Measurements from ENCODE around the gene TFPT. TPM values are rescaled to one million over a fixed set of nuclear protein-coding genes. Genes with fewer than 3 reads are reported as not detected.

Gene TFPT, protein sequence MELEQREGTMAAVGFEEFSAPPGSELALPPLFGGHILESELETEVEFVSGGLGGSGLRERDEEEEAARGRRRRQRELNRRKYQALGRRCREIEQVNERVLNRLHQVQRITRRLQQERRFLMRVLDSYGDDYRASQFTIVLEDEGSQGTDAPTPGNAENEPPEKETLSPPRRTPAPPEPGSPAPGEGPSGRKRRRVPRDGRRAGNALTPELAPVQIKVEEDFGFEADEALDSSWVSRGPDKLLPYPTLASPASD
- 22.1 and 39.6 TPM in 2 replicates for total RNA-seq

DNA sequence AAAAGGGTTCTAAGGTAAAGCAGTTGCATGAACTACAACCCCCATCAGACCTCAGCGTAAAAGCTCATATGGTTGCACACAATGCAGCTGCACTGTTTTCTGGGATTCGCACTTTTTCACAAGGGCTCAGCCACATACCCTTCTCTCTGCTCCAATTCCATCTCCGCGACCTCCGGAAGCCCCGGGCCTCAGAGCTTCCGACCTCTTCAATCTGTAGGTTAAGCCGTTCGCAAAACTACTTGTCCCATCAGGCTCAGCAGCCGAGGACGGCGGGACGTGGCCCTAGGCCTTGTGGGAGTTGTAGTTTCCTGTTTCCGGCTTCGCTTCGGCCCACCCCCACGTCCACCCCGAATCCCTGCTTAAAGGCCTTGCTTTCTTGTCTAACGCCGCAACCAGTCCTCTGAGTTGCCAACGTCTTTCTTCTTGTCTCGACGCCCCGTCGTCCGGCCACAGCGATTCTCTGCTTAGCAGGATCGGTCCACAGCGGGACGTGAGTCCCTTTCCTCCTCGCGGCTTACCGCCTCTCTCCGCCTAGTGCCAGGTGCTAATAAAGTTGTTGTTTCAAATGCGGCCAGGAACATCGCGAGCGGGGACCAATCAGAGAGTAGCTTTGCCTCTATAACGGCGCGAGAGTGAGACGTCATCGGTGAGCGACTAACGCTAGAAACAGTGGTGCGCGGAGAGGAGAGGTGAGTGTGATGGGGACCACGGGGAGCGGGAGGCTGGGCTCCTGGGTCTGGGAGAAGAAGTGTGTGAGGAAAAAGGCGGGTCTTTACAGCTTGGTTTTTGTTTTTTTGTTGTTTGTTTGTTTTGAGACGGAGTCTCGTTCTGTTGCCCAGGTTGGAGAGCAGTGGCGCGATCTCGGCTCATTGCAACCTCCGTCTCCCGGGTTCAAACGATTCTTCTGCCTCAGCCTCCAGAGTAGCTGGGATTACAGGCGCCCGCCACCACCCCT lies at the start of gene TFPT, which contains the start of gene PRPF31:
Gene TFPT (minus strand): TSS at position 549 of the 955 bp plus-strand sequence. CDS start 388 bp downstream, at position 161.
Gene PRPF31 (plus strand): TSS at position 646 of the 955 bp plus-strand sequence. CDS start 2,525 bp downstream, outside the sequence.
- TF ChIP-seq, protein P1, sequence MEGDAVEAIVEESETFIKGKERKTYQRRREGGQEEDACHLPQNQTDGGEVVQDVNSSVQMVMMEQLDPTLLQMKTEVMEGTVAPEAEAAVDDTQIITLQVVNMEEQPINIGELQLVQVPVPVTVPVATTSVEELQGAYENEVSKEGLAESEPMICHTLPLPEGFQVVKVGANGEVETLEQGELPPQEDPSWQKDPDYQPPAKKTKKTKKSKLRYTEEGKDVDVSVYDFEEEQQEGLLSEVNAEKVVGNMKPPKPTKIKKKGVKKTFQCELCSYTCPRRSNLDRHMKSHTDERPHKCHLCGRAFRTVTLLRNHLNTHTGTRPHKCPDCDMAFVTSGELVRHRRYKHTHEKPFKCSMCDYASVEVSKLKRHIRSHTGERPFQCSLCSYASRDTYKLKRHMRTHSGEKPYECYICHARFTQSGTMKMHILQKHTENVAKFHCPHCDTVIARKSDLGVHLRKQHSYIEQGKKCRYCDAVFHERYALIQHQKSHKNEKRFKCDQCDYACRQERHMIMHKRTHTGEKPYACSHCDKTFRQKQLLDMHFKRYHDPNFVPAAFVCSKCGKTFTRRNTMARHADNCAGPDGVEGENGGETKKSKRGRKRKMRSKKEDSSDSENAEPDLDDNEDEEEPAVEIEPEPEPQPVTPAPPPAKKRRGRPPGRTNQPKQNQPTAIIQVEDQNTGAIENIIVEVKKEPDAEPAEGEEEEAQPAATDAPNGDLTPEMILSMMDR (conservative IDR thresholded peaks at IDR 0.05; ENCODE audit: low read depth, low read length), result no peak
- peak; percentile 89 for DNase-seq (ENCODE audit: low read depth)
- H3K4me3 ChIP-seq (ENCODE audit: low read depth, low read length), result peak within 1 kb of the TSS; percentile 62

DNA sequence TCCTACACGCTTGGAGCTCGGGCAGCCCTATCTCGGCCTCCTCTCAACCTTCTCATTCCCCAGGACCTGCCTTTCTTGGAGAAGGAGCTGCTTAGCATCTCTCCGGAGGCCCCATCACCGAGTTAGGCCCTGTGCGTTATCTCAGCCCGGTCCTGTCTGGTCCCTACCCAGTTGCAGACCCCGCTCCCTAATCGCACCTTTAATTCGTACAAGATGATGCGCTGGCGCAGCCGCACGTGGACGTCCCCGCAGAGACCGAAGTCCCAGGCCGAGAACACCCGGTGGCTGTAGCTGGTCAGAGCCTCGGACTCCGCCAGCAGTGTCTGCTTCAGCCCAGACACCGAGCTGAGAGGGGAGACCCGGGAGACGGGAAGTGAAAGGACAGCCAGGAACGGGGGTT lies 49.8 kb upstream of the TFPT start:
- DNase-seq (ENCODE audit: low read depth), result no peak
- TF ChIP-seq, protein P1 (conservative IDR thresholded peaks at IDR 0.05; ENCODE audit: low read depth, low read length), result no peak
- no peak overlapping the region for H3K4me3 ChIP-seq (ENCODE audit: low read depth, low read length)

DNA sequence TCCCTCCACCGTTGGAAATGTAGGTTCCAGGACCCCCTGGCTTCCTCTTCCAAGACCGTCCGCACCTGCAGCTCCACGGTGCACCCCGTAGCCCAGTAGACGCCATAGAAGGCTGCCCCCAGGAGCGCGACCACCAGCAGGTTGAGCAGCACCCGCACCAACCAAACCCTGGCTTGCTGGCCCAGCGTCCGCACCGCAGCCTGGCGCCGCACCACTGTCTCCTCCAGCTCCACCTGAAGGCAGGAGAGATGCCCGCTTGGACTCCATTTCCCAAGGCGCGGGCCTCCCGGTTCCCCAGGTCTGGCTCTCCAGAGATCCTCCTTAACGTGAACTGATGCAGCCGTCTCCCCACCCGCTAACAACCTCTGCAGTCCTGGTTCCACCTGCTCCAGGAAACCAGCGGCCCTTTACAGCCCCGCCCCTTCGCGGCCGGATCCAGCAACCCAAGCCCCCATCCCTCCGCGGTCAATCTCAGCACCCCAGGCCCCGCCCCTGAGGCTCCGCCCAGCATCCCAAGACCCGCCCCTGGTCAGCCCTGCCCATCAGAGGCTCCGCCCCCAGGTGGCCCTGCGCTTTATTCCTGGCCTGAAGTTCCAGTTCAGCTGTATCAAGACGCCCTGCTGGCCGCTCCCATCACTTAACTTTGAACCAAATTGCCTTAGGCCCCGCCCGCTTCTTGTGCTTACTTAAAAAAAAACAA lies 49.1 kb upstream of the TFPT start:
- no peak overlapping the region for H3K4me3 ChIP-seq (ENCODE audit: low read depth, low read length)
- DNase-seq (ENCODE audit: low read depth), result no peak
- TF ChIP-seq, protein P1 (conservative IDR thresholded peaks at IDR 0.05; ENCODE audit: low read depth, low read length), result no peak

DNA sequence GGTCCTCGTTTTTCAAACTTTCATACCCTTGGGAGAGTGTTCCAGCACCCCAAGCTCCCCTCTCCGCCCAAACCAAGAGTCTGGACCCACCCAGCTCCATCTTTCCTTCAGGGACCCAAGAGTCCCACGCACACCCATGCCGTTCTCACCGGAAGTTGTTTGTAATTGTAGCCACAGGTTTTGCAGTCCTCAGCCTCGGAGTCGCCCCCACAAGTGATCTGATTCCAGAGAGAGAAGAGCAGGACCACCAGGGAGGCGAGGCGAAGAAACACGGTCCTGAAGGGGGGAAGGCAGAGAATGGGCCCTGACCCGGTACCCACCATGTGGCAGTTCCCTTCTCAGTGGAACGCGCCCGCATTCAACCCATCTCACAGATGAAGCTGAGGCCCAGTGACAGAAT lies 47.4 kb upstream of the TFPT start:
- no peak for DNase-seq (ENCODE audit: low read depth)
- TF ChIP-seq, protein P1 (conservative IDR thresholded peaks at IDR 0.05; ENCODE audit: low read depth, low read length), result no peak
- H3K4me3 ChIP-seq (ENCODE audit: low read depth, low read length), result peak overlapping the region; percentile 62

DNA sequence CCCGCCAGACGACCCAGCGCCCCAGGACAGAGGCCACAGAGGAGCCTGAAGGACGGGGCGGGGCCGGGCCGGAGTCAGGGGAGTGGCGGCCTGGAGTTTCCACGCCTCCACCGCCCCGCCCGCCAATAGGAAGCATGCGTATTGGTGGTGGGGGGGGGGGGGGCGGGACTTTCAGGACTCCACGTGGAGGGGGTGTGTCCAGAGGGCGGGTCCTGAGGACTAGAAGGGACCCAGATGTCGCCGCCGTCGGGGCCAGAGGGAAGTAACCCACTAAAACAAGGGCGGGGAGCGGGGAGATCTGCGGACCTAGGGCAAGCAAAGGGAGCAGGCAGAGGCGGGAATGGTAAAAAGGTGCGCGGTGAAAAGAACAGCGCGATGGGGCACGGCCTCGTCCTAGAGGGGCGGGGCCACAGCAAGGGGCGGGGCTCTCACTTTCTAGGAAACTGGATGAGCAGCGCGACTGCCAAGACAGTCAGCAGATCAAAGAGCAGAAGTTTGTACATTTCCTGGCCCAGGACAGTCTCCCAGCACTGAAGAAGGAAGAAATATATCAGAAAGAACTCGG lies 46.9 kb upstream of the TFPT start:
- H3K4me3 ChIP-seq (ENCODE audit: low read depth, low read length), result peak overlapping the region; percentile 62
- DNase-seq (ENCODE audit: low read depth), result no peak
- TF ChIP-seq, protein P1 (conservative IDR thresholded peaks at IDR 0.05; ENCODE audit: low read depth, low read length), result no peak

DNA sequence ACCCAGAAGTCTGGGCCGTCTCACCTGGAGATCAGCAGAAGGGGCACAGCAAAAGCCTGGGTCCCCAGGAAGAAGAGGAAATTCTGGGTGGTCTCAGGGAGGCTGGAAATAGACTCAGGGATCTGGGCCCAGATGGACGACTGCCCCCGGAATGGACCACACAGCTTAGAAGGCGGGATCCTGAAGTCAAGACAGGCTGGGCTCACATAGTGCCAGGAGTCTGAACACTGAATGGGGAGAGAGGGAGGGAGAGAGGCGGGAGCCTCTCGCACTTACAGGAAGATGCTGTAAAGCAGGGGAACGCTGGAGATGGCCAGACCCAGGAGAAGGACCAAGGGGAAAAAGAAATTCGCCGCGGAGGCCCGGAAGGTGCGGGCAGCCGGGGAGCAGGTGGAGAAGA lies 45.4 kb upstream of the TFPT start:
- TF ChIP-seq, protein P1 (conservative IDR thresholded peaks at IDR 0.05; ENCODE audit: low read depth, low read length), result no peak
- DNase-seq (ENCODE audit: low read depth), result no peak
- peak overlapping the region; percentile 85 for H3K4me3 ChIP-seq (ENCODE audit: low read depth, low read length)

All from epithelial cell of proximal tubule (primary cell).